HG03469 (cell line): ENCODE results near the gene IL11RA.

Experiments used
- ATAC-seq: cut with Tn5 transposase; IDR thresholded peaks from one replicate; pipeline ENCODE4 v1.9.1; 2021; ENCODE audit warnings: mild to moderate bottlenecking, moderate library complexity, moderate number of reproducible peaks; ENCODE audit not compliant: unreplicated experiment

Gene IL11RA

DNA sequence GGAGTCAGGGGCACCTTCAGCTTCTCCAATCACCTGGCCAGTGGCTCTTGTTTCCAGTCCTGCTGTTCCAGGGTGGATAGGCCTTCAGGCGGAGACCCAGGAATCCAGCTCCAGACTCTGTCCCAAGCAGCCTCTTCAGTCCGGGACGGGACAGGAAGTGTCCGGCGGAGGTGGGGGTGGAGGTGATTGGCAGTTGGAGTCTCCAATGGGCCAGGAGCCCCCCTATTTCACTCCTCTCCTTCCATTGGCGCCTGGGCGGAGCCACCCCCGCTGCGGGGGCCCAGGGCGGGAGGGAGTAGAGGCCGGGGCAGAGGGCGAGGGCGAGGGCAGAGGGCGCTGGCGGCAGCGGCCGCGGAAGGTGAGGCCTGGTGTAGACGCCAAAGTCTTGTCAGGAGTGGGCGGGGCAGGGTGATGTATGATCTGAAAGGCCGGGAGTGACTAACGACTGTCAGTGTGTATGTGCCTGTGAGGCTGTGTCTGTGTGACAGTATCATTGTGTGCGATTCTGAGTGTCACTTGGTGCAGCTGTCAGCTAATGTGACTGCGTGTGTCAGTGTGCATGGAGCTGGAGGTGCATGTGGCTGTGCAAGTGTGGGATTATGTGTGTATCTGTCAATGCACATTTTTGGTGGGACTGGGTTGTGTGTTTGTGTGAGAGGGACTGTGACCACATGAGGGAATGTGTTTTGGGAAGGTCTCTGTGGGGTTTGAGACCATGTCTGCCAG is at the start of gene IL11RA:
Gene IL11RA, plus strand, starts transcription at position 310 of the 726 bp plus-strand sequence. CDS start 3,033 bp downstream, outside the sequence.
- ATAC-seq, result no peak

DNA sequence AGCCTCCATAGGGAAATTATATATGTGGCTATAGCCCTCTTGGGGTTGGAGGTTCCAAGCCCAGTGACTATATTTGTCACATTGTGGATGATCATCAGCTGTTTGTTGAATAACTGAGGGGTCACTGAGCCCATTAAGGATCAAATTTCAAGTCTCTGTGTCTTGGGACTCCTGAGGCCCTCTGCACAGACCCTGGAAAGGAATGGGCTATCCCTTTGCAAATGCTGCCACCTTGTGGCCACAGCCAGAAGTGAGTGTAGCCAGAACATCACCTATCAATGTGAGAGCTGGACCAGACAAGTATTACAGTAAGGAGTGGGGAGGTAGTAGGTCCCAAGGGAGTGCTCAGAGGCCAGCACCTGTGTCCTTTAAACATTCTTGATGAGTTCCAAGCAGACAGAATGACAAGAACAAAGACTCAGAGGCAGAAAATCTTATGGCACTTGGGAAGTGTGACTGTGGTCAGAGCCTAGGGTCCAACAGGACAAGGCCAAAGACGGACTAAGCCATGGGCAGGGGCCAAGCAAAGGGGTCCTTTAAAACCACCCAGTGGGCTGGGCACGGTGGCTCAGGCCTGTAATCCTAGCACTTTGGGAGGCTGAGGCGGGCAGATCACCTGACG is 48.3 kb upstream of the IL11RA start:
- peak; percentile 79 for ATAC-seq

GRCh38 chr9:34606190-34606589 is 45.8 kb upstream of the IL11RA start:
- ATAC-seq, result no peak

- no peak for ATAC-seq
Observed at GRCh38 chr9:34606905-34607304, 45.1 kb upstream of the IL11RA start.

DNA sequence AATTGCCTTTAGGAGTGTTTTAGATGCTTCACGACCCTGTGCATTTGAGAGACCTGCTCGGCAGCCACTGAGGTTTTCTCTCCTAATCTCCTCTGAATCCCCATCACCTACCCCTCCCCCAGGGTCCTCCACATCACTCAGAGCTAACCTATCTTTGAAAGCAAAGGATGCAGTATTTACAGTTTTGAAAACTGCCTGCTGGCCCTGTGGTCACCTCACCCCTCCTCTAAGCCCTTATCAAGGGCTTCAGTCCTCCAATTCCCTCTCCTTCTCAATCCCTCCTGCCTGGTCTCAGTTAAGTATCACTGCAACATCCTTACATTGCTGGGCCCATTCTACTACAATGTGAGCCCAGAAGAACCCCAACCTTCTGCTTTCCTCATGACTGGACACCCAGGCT is 44.7 kb upstream of the IL11RA start:
- no peak for ATAC-seq

DNA sequence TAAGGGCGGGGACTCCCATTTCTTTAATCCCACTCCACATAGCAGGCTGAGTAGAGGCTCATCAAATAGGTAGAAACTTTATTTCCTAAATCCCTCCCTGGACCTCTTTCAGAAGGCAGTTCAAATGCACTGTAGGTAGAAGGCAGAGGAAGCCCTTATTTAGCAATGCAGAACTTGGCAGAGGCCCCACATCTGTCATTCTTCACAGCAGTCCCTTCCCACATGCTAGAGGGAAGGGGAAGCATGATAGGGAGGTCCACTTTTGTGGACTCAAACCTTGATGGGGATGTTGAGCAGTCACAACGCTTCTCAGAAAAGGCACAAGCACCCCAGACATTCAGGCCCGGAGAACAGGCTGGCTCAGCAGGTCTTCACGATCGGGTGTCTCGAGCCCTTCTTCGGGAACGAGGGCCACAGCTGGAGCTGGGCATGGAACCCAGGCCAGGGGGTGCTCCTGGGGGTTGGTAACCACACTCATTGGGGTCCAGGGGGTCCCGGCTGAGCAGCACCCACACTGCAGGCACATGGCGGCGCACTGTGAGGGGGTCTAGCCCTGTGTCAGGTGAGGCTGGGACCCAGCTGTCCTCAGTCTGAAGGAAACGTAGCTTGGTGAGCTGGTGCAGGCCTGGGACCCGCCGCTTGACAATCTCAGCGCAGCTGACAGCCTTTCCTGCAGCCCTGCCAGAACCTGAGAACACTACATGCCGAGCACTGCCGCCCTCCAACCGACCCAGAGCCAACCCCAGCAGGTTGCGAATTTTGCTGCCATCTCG is 41.4 kb upstream of the IL11RA start:
- no peak for ATAC-seq

DNA sequence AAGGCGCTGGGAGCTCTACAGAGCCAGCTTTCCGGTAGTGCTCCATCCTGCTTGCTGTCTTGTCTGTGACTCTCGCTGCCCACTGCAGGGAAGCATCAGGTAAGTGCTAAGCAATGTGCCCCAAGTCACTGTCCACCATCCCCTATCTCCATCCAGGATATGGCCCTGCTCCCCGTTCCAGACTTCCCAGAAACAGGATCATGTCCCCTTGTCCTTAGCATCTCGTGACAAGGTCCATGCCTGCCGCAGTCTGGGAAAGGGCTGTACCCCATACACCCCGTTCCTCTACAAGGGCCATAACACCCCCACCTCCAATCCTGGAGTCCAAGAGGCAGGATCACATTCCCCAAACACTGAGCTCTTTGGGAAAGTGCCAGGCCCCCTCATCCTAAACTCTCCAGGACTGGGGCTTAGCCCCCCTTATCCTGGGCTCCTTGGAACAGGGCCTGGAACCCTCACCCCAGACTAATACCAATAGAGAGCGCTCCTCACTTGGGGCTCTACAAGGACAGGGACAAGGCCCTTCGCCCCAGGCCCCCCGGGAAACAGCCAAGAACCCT is 40.7 kb upstream of the IL11RA start:
- ATAC-seq, result no peak

DNA sequence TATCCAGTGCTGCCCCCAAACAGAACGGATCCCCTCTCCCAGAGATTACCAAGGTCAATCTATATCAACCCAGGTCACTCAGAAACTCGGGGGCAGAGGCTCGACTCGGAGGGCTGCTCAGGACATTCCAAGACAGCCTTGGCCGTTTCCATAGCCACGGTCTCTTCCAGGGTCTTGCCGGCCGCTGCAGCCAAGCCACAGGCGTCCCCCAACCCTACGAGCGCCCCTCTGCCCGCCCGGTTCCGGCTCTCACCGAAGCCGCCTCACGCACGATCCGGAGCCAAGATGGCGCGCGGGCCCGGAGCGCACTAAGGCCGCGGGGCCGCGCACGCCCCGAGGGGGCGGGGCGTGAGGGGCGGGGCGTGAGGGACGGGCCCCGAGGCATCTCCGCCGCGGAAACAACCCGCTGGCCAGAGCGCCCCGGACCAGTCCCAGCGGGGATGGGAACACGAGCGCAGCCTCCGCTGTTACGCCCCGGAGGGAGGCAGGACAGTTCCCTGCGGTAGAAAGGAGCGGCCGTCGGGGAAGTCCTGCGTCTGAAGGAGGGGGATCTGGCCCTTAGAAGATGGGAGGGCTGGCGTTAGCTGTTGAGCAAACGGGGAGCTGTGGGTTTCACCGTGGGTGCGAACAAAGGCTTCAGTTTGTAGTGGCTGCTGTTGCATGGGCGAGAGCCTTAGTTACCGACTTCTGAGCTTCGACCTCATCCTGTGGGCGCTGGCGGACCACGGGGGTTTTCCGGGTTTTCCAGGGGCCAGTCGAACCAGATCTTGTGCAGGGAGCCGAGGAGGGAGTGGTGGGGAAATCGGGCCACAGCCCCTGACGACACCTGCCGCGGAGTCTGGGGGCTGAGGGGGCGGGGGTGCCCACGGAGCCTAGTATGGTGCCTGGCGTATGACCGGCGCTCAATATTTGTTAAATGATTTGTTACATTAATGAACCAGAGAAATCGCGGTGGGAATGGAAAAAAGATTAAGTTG is 39.9 kb upstream of the IL11RA start, which contains the start of gene RPP25L:
Gene RPP25L, minus strand, starts transcription at position 287 of the 977 bp plus-strand sequence. CDS start 801 bp downstream, outside the sequence.
- ATAC-seq, result no peak

DNA sequence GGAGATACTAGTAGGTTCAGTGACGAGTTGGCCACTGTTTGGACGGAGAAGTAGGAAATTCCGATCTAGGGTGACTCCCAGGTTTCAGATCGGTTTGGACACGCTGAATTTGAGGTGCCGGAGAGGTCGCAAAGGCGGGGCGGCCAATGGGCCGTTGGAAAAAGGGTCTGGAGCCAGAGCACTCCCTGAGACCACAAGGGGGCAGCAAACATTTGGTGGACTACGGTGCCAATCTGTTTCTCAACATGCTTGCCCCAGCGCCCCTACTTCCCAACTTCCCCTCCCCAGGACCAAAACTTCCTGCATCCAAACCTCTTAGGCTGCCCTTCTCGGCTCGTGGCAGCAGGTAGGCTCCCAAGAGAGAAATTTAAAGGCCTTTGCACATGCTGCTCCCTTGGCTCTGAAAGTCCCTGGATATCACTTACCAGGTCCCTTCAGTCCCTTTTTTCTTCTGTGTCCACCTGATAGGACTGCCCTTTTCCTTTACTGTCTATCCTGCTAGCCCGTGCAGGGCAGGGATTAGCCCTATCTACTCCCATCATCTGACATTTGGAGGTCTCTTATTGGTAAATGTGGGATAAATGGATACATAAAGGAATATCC is 39.1 kb upstream of the IL11RA start:
- ATAC-seq, result no peak

DNA sequence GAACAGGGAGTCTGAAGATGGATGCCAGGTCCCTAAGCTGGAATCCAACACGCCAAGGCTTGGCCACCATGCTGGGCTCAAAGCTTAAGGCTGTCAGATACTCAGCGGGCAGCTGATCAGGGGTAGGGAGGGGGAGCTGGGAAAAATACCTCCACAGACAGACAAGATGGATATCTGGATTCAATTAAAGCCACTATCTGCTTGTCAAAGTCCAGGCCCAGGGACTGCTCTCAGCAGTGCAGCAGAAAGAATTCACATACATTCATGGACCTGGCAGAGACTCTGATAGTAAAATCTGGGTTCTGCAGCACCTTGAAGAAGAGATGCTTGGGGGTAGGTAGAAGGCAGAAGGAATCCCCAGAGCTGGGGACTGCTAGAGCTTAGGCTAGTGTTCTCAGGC is 36.9 kb upstream of the IL11RA start:
- ATAC-seq, result no peak

DNA sequence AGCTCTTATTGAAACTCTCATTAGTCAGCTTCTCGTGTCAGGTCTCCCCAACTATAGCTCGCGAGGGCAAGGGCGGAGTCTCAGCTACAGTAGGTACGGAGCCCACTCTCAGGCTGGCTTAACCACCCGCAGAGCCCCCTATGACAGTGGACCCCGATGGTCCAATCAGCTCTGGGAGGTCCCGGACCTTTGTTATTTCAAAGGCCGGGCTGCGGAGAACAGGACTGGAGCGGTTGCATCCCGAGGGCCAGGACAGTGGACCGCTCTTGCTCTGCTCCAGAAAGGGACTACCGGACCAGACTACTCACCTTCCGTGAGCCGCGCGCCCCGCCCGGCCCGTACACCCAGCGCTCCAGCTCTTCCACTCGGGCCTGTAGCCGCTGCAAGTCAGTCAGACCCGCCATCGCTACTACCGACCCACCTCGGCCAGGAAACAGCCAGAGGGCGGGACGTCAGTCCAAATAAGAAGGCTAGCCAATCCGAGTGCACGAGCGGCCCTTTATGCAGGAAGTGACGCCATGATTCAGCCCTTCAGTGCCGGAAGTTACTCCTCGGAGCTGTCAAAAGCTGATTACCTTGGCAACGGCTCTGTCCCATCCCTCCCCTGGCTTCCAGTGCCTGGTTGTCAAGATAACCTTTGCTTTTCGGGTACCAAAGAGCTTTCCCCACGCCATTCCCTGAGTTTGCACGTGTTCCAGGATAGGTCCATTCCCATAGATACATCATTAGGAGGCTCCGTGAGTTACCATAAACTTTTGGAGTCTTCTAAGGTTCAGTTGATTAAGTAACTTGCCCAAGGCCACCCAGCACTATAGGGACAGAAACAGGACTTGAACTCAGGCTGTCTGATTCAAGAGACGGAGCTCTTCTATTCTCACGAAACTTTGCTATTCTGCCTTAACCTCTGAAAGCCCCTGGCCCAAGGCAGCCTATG is 31.7 kb upstream of the IL11RA start, which contains the start of gene DCTN3:
Gene DCTN3, minus strand, starts transcription at position 435 of the 934 bp plus-strand sequence. Its CDS starts 31 bp downstream, at position 404.
- ATAC-seq, result peak; percentile 93

- ATAC-seq, result no peak
Observed at GRCh38 chr9:34623374-34624235, 28.4 kb upstream of the IL11RA start.

GRCh38 chr9:34624475-34625185 is 27.4 kb upstream of the IL11RA start:
- no peak for ATAC-seq

DNA sequence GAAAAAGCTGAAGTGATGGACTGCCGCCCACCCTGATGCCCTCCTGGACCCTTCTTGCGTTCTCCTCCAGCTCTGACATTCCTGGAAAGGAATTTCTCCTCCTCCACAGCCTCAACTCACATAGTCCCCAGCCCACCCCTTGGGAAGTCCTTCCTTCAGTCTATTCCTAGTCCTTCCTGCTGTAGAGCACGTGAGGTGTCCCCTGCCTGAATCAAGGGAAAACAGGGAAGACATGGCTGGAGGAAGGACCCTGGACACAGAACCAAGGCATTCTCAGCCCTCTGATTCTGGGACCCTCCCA is 26.8 kb upstream of the IL11RA start:
- ATAC-seq, result no peak

DNA sequence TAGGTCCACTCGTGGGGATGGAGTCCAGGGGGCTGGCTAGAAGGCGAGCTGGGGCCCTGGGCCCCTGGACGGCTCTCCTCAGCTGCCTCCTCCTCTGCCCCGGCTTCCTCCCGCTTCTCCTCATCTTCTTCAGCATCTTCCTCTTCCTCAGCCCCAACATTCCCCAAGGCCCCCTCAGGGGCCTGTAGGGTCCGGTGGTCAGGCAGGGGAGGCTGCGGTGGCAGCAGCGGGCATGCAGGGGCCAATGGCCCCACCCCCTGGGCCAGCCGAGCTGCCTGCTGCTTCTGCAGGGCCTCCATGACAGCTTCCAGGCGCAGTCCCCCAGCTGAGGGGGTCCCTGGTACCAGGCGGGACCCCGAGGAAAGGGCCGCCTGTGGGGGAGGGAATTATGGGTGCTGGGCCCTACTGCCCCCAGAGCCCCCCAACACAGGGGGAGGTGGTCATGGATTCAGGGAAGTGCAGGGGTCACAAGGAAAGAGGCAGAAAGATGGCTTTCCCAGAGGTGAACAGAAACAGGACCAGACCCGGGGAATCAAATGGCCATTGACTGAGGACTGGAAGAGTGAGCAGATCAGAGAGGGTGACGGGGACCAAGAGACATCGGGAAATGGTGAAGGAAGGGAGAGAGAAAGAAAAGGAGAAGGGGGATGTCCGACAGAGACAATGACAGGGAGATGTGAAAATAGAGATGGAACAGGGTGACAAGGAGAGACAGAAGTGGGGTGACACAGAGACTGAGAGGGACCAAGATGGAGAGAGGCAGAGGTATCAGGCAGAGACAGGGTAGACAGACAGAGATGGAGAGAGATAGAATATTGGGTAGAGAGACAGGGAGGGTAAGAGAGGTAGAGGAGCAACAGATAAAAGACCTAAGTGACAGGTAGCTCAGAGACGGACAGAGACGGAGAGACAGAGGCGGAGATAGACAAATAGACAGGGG is 24.0 kb upstream of the IL11RA start:
- no peak for ATAC-seq
